ENCODE measurements around the gene ZDHHC6. TPM values are rescaled to one million over a fixed set of nuclear protein-coding genes. Genes with fewer than 3 reads are reported as not detected.
"Not testable (repeated sequence)": the region's sequence is repeated elsewhere in the genome, so short reads cannot be mapped to it uniquely, and the experiment has no call there.

The ZDHHC6 gene
- total RNA-seq, 1 experiment from 2014 or later, result 35.2 TPM

- H2BK5ac ChIP-seq (ENCODE audit: insufficient read length, low read length), result no peak overlapping the region
- H3K14ac ChIP-seq (ENCODE audit: insufficient read depth, low read length), result no peak overlapping the region
- no peaks in the 10 kb centered on the region for H3K23me2 ChIP-seq (ENCODE audit: insufficient read length, low read depth, low read length, poor library complexity, severe bottlenecking)
- H2BK15ac ChIP-seq (ENCODE audit: low read depth, low read length), result no peak overlapping the region
- no peak overlapping the region for H2AFZ ChIP-seq (ENCODE audit: low read length)
- no peak overlapping the region for H3K23ac ChIP-seq (ENCODE audit: insufficient read length, low read depth, low read length)
- no peaks in the 10 kb centered on the region for H4K20me1 ChIP-seq (ENCODE audit: control insufficient read depth, insufficient read depth, insufficient read length)
- H4K5ac ChIP-seq (ENCODE audit: insufficient read length, low read depth, low read length), result no peak overlapping the region
- H4K91ac ChIP-seq (ENCODE audit: insufficient read length, low read depth, low read length), result no peak overlapping the region
- H2BK20ac ChIP-seq (ENCODE audit: low read depth, low read length, poor library complexity, severe bottlenecking), result no peak overlapping the region
- Mint-ChIP-seq H3K4me3 (no peak overlapping the region), H3K9me3 (peaks cover 6 to 8% of the 10 kb centered on the region in 2 experiments; a peak in 4 of 5 replicates), H3K27me3 (ENCODE audit: low read depth) (no peaks in the 10 kb centered on the region), H3K27ac (no peak overlapping the region), H3K36me3 (ENCODE audit: insufficient read depth in 1 of 3, low read depth in 3 of 3) (peaks cover 19 to 32% (median 25%) of the 10 kb centered on the region in 3 experiments), H3K4me1 (no peaks in the 10 kb centered on the region)
- H3K18ac ChIP-seq (ENCODE audit: insufficient read length, low read depth, low read length), result no peak overlapping the region
- no peak overlapping the region for H2BK12ac ChIP-seq (ENCODE audit: insufficient read length, low read depth, low read length)
- H3K9me3 ChIP-seq (ENCODE audit: control insufficient read depth, low read depth, low read length), result no peaks in the 10 kb centered on the region
- no peaks in the 10 kb centered on the region for H3K27me3 ChIP-seq (ENCODE audit: insufficient read depth, low read length)
- H3K4me1 ChIP-seq (ENCODE audit: insufficient read depth, low read length), result no peaks in the 10 kb centered on the region
- H3K4ac ChIP-seq (ENCODE audit: low read depth, low read length), result no peak overlapping the region
- no peak overlapping the region for H3K56ac ChIP-seq (ENCODE audit: insufficient read length, low read depth, low read length)
- no peak overlapping the region for H2BK120ac ChIP-seq (ENCODE audit: low read depth, low read length, poor library complexity, severe bottlenecking)
- H3K79me2 ChIP-seq (ENCODE audit: insufficient read depth, low read length), result no peaks in the 10 kb centered on the region
- H4K8ac ChIP-seq (replicated peaks; ENCODE audit: insufficient read length, low read depth, low read length), result no peak overlapping the region
- no peak overlapping the region for H3K4me2 ChIP-seq (ENCODE audit: insufficient read depth, insufficient read length, low read length)
- H3K79me1 ChIP-seq (ENCODE audit: insufficient read depth, low read depth, low read length, poor library complexity, severe bottlenecking), result no peaks in the 10 kb centered on the region
- H3T11ph ChIP-seq (ENCODE audit: low read length), result no peak overlapping the region
- H3K9ac ChIP-seq (ENCODE audit: extremely low read depth, insufficient read length, low read length), result no peak overlapping the region
- TF ChIP-seq CTCF (conservative IDR thresholded peaks at IDR 0.05), result no peak
- no peak overlapping the region for H3K27ac ChIP-seq (ENCODE audit: insufficient read length, low read depth, low read length)
- no CpG with 5 or more reads among the region's 3 CpGs for WGBS (ENCODE audit: extremely low coverage, insufficient read length, low lambda C conversion rate)
- H2AK5ac ChIP-seq (ENCODE audit: insufficient read length, low read length), result no peak overlapping the region
- DNase-seq, result no peak
Observed at GRCh38 chr10:112465299-112465883, 18.7 kb upstream of the ZDHHC6 start.

- H2BK15ac ChIP-seq (ENCODE audit: low read depth, low read length); H3K9me3 Mint-ChIP-seq; H4K5ac ChIP-seq (ENCODE audit: insufficient read length, low read depth, low read length); H3K4me1 Mint-ChIP-seq; H3T11ph ChIP-seq (ENCODE audit: low read length); H3K23ac ChIP-seq (ENCODE audit: insufficient read length, low read depth, low read length); H3K4me3 Mint-ChIP-seq; H3K79me1 ChIP-seq (ENCODE audit: insufficient read depth, low read depth, low read length, poor library complexity, severe bottlenecking); H3K4ac ChIP-seq (ENCODE audit: low read depth, low read length); DNase-seq; H2BK20ac ChIP-seq (ENCODE audit: low read depth, low read length, poor library complexity, severe bottlenecking); H3K9ac ChIP-seq (ENCODE audit: extremely low read depth, insufficient read length, low read length); H3K18ac ChIP-seq (ENCODE audit: insufficient read length, low read depth, low read length); H2BK120ac ChIP-seq (ENCODE audit: low read depth, low read length, poor library complexity, severe bottlenecking); H4K91ac ChIP-seq (ENCODE audit: insufficient read length, low read depth, low read length); H3K56ac ChIP-seq (ENCODE audit: insufficient read length, low read depth, low read length); H2BK5ac ChIP-seq (ENCODE audit: insufficient read length, low read length); H3K9me3 ChIP-seq (ENCODE audit: control insufficient read depth, low read depth, low read length); H3K27ac ChIP-seq (ENCODE audit: insufficient read length, low read depth, low read length); H3K79me2 ChIP-seq (ENCODE audit: insufficient read depth, low read length); H2AFZ ChIP-seq (ENCODE audit: low read length); H3K23me2 ChIP-seq (ENCODE audit: insufficient read length, low read depth, low read length, poor library complexity, severe bottlenecking); H3K27me3 ChIP-seq (ENCODE audit: insufficient read depth, low read length); H3K27ac Mint-ChIP-seq; H3K4me2 ChIP-seq (ENCODE audit: insufficient read depth, insufficient read length, low read length); H4K20me1 ChIP-seq (ENCODE audit: control insufficient read depth, insufficient read depth, insufficient read length); H3K14ac ChIP-seq (ENCODE audit: insufficient read depth, low read length); H3K27me3 Mint-ChIP-seq (ENCODE audit: low read depth); H4K8ac ChIP-seq (replicated peaks; ENCODE audit: insufficient read length, low read depth, low read length); H2BK12ac ChIP-seq (ENCODE audit: insufficient read length, low read depth, low read length); H2AK5ac ChIP-seq (ENCODE audit: insufficient read length, low read length); H3K4me1 ChIP-seq (ENCODE audit: insufficient read depth, low read length): not testable (repeated sequence)
- H3K36me3 Mint-ChIP-seq (ENCODE audit: insufficient read depth in 1 of 3, low read depth in 3 of 3), result peaks cover 19 to 32% (median 25%) of the 10 kb centered on the region in 3 experiments
- WGBS (ENCODE audit: extremely low coverage, insufficient read length, low lambda C conversion rate), result no CpG with 5 or more reads among the region's 5 CpGs
Observed at GRCh38 chr10:112464074-112464473, 17.4 kb upstream of the ZDHHC6 start.

Measured in H9 (cell line).